Esophagus (tissue), 2 donors: ENCODE data around the gene IQCH. TPM values are rescaled to one million over a fixed set of nuclear protein-coding genes. Genes with fewer than 3 reads are reported as not detected.

Experiments
- H3K27ac ChIP-seq, 2 donors: one replicate each; pipeline ENCODE4 v1.5.1; 2013; ENCODE audit warnings: low read depth in 2 of 2, mild to moderate bottlenecking in 2 of 2, inconsistent platforms in 1 of 2, low read length in 1 of 2, moderate library complexity in 1 of 2
- H3K27me3 ChIP-seq, 2 donors: one replicate each; pipeline ENCODE4 v1.6.1; 2013; ENCODE audit warnings: low read length in 2 of 2, control low read depth in 1 of 2, mild to moderate bottlenecking in 1 of 2; ENCODE audit not compliant: insufficient read depth in 2 of 2, control insufficient read depth in 1 of 2
- H3K36me3 ChIP-seq, 2 donors: one replicate each; pipeline ENCODE4 v1.6.1; 2013; ENCODE audit warnings: low read length in 1 of 2; ENCODE audit not compliant: control insufficient read depth in 2 of 2, insufficient read depth in 2 of 2
- H3K4me1 ChIP-seq, 2 donors: one replicate each; pipeline ENCODE4 v1.6.1; 2013; ENCODE audit warnings: low read length in 1 of 2; ENCODE audit not compliant: control insufficient read depth in 2 of 2, insufficient read depth in 2 of 2
- H3K4me3 ChIP-seq, 2 donors: one replicate each; pipeline ENCODE4 v1.5.1; 2013; ENCODE audit warnings: low read length in 2 of 2, mild to moderate bottlenecking in 2 of 2, low read depth in 1 of 2, moderate library complexity in 1 of 2
- H3K9me3 ChIP-seq, 2 donors: one replicate each; pipeline ENCODE4 v1.6.1; 2013; ENCODE audit warnings: mild to moderate bottlenecking in 2 of 2, low read depth in 1 of 2, low read length in 1 of 2, moderate library complexity in 1 of 2; ENCODE audit not compliant: control insufficient read depth in 2 of 2, insufficient read depth in 1 of 2
- WGBS, 2 donors: extraction: QIAGEN DNeasy Blood & Tissue Kit; methylation state at CpG; one replicate each; pipeline ENCODE4 v1.1.7; 2013; 5-methylcytosine and 5-hydroxymethylcytosine counted together
- polyA plus RNA-seq, 2 donors: library from polyadenylated mRNA; stranded (reverse); fragments of 200-250 nt; gene quantifications; one replicate each; pipeline ENCODE4 v1.2.3, GENCODE V29; 2013
- donor health status: healthy with polysubstance abuse.
- donor health status: Bipolar disorder and iron deficiency.

IQCH gene
- polyA plus RNA-seq, 2 donors = 0.26 to 0.45 TPM

GRCh38 chr15:67462875-67463274 is 208.3 kb downstream of the IQCH start:
- WGBS, 2 donors = 93 to 95% methylated on average over 3 of the region's 3 CpGs
- Histone ChIP-seq H3K9me3 (no peaks in the 10 kb centered on the region), H3K27me3 (no peaks in the 10 kb centered on the region), H3K4me3 (no peak overlapping the region), H3K4me1 (peaks cover 0 to 7% of the 10 kb centered on the region in 2 donors), H3K27ac (no peak overlapping the region), H3K36me3 (no peaks in the 10 kb centered on the region)

GRCh38 chr15:67463488-67463887 is 208.9 kb downstream of the IQCH start:
- H3K4me3 ChIP-seq = no peak overlapping the region
- no peak overlapping the region for H3K27ac ChIP-seq
- no peaks in the 10 kb centered on the region for H3K36me3 ChIP-seq
- peaks cover 0 to 7% of the 10 kb centered on the region in 2 donors for H3K4me1 ChIP-seq
- H3K9me3 ChIP-seq = no peaks in the 10 kb centered on the region
- H3K27me3 ChIP-seq = no peaks in the 10 kb centered on the region

- no peaks in the 10 kb centered on the region for H3K9me3 ChIP-seq
- 54 to 68% methylated on average over 12 of the region's 12 CpGs for WGBS, 2 donors
- peaks cover 0 to 7% of the 10 kb centered on the region in 2 donors for H3K4me1 ChIP-seq
- H3K27ac ChIP-seq = peak overlapping the region; percentile 11 to 30
- H3K27me3 ChIP-seq = no peaks in the 10 kb centered on the region
- H3K4me3 ChIP-seq = no peak overlapping the region
- H3K36me3 ChIP-seq = no peaks in the 10 kb centered on the region
These were observed 210.8 kb downstream of the IQCH start for GRCh38 chr15:67465196-67465952.

DNA sequence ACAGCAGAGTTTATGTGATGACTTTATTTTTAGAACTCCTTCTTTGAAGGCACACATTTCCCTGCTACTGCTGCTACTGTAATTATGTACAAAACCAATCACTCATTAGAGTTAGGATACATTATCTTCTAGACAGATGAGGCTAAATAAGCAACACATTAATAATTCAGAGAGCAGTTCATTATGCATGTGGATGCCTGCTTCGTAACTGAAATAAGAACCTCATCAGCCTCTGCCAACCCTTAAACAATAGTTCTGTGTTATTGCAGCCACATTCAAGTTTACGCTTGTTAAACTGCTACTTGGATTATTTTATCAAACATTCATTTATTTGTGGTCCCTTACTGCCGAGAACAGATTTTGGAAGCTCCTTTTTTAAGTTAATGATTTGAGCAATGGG is 213.8 kb downstream of the IQCH start:
- Histone ChIP-seq H3K36me3 (no peaks in the 10 kb centered on the region), H3K27ac (no peak overlapping the region), H3K4me3 (no peak overlapping the region), H3K9me3 (no peaks in the 10 kb centered on the region), H3K4me1 (peaks cover 0 to 7% of the 10 kb centered on the region in 2 donors), H3K27me3 (no peaks in the 10 kb centered on the region)
- WGBS, 2 donors = 40 to 58% methylated on average over 3 of the region's 3 CpGs

DNA sequence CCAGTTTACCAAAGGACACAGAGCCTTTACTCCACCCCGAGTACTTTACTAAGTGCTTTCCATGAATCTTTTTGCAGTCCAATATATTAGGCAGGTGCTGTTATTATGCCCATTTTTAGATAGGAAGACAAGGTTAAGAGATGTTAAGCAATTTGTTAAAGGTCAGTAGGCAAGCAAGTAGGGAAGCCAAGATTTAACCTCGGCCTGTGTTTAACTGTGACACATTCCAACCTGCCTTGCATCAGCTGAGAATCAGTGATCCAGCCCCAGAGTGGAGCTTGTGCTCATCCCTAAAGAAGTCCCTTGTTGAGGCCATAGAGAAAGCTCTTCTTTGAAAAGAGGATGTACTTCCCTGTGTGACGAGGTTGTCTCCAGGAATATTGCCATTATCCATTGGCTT is 215.1 kb downstream of the IQCH start:
- H3K4me3 ChIP-seq = no peak overlapping the region
- H3K4me1 ChIP-seq = peaks cover 0 to 7% of the 10 kb centered on the region in 2 donors
- H3K27ac ChIP-seq = no peak overlapping the region
- H3K36me3 ChIP-seq = no peaks in the 10 kb centered on the region
- WGBS, 2 donors = 64 to 74% methylated on average over 3 of the region's 3 CpGs
- no peaks in the 10 kb centered on the region for H3K9me3 ChIP-seq
- no peaks in the 10 kb centered on the region for H3K27me3 ChIP-seq

DNA sequence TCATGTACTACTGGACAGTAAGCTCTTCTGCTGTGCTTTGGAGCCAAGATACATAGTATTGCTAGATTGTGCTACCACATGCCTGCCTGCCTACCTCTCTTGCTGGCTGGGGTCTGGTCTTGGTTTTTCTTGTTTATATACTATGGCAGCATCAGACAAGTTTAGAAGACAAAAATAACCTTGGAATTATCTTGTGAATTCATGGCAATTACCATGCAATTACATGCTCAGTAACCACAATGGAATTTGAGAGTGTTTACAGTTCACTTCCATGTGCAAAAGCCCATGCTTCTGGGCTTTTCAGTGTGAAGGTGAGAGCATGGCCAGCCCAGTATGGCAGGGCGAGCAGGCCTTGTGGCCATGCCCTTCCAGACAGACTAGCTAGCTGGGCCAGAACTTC is 218.4 kb downstream of the IQCH start:
- 74 to 79% methylated on average over 1 of the region's 1 CpG for WGBS, 2 donors
- H3K9me3 ChIP-seq = no peaks in the 10 kb centered on the region
- H3K36me3 ChIP-seq = no peaks in the 10 kb centered on the region
- no peak overlapping the region for H3K4me3 ChIP-seq
- H3K27ac ChIP-seq = no peak overlapping the region
- no peaks in the 10 kb centered on the region for H3K4me1 ChIP-seq
- no peaks in the 10 kb centered on the region for H3K27me3 ChIP-seq

DNA sequence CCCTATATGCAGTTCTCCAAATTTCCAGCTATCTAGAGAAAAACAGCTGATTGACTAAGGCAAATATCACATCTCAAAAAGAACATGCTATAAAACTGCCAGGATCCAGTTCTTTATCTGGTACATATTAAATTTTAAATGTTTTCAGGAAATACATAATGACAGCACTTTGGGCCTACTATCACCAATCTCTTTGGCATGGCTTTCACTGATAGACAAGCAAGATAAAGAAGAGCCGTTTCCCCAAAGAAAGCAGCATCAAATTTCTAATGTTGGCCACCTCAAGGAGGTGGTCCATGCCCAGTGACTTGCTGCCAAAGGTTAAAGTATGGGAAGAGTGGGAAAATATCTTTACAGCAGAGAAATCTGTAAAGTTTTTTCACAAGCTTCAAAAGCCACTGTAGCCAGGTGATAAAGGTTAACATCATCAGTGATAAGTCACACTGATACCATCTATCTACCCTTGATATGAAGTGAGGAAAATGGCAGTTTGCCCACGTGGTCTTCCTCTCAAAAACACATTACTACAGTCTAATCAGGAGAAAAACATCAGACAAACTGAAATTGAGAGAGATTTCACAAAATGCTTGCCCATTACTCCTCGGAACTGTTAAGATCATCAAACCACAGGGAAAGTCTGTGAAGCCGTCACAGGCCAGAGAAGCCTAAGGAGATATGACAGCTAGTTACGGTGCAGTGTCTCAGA is 220.0 kb downstream of the IQCH start:
- no peaks in the 10 kb centered on the region for H3K36me3 ChIP-seq
- 81 to 91% methylated on average over 5 of the region's 5 CpGs for WGBS, 2 donors
- no peak overlapping the region for H3K27ac ChIP-seq
- H3K4me1 ChIP-seq = no peaks in the 10 kb centered on the region
- H3K27me3 ChIP-seq = no peaks in the 10 kb centered on the region
- no peaks in the 10 kb centered on the region for H3K9me3 ChIP-seq
- no peak overlapping the region for H3K4me3 ChIP-seq

DNA sequence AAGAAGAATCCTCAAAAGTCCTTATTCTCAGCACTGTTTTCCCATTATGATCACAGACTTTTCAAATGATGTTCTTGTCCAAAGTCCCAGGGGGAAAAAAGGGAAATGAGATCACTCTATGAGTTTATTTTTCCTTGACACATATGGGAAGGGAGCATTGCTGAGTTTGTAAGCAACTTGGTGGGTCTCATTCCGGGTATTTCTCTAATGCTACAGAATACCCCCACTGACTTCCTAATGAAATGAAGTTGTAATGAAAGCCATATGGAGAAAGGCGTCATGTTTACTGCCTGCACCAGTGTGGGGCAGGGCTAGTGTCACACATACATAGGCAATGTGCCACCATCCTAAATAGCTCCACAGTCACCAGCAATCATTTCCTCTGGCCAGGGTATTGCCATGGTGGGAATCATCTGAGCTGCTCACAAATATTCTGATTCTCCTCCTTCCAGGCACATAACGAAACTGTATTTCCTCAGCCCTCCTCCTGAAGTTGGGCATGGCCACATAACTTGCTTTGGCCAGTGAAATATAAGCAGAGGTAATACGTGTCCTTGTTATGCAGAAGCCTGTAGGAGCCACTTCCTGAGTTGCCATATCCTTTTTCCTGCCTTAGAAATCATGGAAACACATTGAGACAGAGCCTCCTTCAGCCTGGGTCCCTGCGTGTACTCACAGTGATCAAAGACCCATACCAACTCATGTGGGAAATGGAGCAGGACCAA is 225.4 kb downstream of the IQCH start:
- no peaks in the 10 kb centered on the region for H3K4me1 ChIP-seq
- no peaks in the 10 kb centered on the region for H3K27me3 ChIP-seq
- WGBS, 2 donors = 73 to 80% methylated on average over 5 of the region's 5 CpGs
- no peaks in the 10 kb centered on the region for H3K36me3 ChIP-seq
- no peaks in the 10 kb centered on the region for H3K9me3 ChIP-seq
- no peak overlapping the region for H3K4me3 ChIP-seq
- H3K27ac ChIP-seq = no peak overlapping the region

DNA sequence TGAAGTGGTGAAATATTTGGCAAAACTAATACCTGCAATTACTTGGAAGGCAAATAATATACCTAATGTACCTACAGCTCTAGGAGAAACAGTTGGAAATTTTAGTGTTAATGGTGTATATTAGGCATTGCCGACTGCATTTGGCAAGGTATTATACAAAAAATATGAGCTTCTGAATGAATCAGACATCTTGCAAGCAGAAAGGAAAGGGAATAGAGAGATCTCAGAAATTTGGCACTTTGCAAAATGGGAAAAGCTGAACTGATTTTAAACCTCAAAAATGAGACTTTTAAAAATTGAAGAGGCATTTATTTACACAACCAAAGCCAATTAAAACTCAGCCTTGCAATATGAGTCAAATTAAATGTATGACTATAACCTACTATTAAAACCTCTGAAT is 226.2 kb downstream of the IQCH start:
- Histone ChIP-seq H3K27me3 (no peaks in the 10 kb centered on the region), H3K4me3 (no peak overlapping the region), H3K4me1 (no peaks in the 10 kb centered on the region), H3K27ac (no peak overlapping the region), H3K36me3 (no peaks in the 10 kb centered on the region), H3K9me3 (no peaks in the 10 kb centered on the region)
- 40 to 77% methylated on average over 1 of the region's 1 CpG for WGBS, 2 donors
